Skeletal muscle tissue (tissue), 4 donors: ENCODE measurements around the gene UQCR10. TPM values are rescaled to one million over a fixed set of nuclear protein-coding genes. Genes with fewer than 3 reads are reported as not detected.
"Not testable (repeated sequence)": the region's sequence is repeated elsewhere in the genome, so short reads cannot be mapped to it uniquely, and the experiment has no call there.

Experiments used
- H3K27ac ChIP-seq: one replicate; pipeline ENCODE4 v1.7.0; 2013; ENCODE audit warnings: mild to moderate bottlenecking, low read depth, low read length, inconsistent platforms
- H3K27me3 ChIP-seq, 3 donors: one replicate each; pipeline ENCODE4 v1.7.0; 2013; ENCODE audit warnings: low read length in 3 of 3; ENCODE audit not compliant: control insufficient read depth in 3 of 3, insufficient read depth in 3 of 3
- H3K36me3 ChIP-seq, 3 donors: one replicate each; pipeline ENCODE4 v1.7.0; 2013; ENCODE audit warnings: low read length in 3 of 3; ENCODE audit not compliant: control insufficient read depth in 3 of 3, insufficient read depth in 3 of 3
- H3K4me1 ChIP-seq, 3 donors: one replicate each; pipeline ENCODE4 v1.7.0; 2013; ENCODE audit warnings: low read length in 3 of 3, mild to moderate bottlenecking in 3 of 3; ENCODE audit not compliant: control insufficient read depth in 3 of 3, insufficient read depth in 3 of 3
- H3K4me3 ChIP-seq, 3 donors: one replicate each; pipeline ENCODE4 v1.7.0; 2013; ENCODE audit warnings: low read length in 3 of 3
- H3K9ac ChIP-seq, 3 donors: one replicate each; pipeline ENCODE4 v1.7.0; 2013; ENCODE audit warnings: low read length in 3 of 3, mild to moderate bottlenecking in 3 of 3, moderate library complexity in 2 of 3, low read depth in 1 of 3
- H3K9me3 ChIP-seq, 3 donors: one replicate each; pipeline ENCODE4 v1.7.0; 2013; ENCODE audit warnings: low read length in 3 of 3; ENCODE audit not compliant: control insufficient read depth in 3 of 3
- total RNA-seq: library from RNA; depleted of rRNA; stranded (reverse); fragments of >200 nt; gene quantifications from one replicate; pipeline ENCODE4 v1.2.3, GENCODE V29; 2014
- donor health status: Osteomylitis.

Gene UQCR10
- total RNA-seq, 1 donor from 2014 or later: 57.9 TPM

DNA sequence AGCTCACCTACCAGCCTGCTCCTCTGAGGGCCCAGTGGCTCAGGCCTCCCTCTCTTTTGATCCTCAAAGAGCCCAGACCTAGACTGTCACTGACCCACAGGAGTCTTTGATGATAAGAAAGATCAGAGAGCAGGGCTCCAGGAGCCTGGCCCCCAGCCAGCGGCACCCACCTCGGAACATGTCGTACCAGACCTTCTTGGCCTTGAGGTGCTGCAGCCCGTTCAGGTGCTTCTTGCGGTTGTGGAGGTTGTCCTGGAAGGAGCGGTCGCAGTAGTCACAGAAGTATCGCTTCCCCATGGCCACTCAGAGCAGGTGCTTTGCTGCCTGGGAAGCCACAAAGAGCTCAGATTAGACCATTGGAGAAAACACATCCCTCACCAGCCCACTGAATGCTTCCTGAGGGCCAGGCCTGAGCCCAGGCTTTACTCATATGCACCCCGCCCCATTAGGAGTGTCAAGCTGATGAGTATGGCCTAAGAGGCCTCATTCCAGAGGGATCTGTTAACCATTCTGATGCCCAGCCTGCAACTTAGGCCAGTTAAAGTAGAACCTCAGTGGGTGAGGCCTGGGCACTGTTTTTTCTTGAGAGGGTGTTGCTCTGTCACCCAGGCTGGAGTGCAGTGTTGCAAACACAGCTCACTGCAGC is 18.8 kb upstream of the UQCR10 start:
- H3K9me3 ChIP-seq: no peaks in the 10 kb centered on the region
- no peak overlapping the region for H3K9ac ChIP-seq
- H3K27ac ChIP-seq: no peak overlapping the region
- H3K36me3 ChIP-seq: peaks cover 26 to 39% (median 39%) of the 10 kb centered on the region in 3 donors
- peaks cover 10 to 33% (median 15%) of the 10 kb centered on the region in 3 donors for H3K4me1 ChIP-seq
- no peak overlapping the region for H3K4me3 ChIP-seq
- no peaks in the 10 kb centered on the region for H3K27me3 ChIP-seq

DNA sequence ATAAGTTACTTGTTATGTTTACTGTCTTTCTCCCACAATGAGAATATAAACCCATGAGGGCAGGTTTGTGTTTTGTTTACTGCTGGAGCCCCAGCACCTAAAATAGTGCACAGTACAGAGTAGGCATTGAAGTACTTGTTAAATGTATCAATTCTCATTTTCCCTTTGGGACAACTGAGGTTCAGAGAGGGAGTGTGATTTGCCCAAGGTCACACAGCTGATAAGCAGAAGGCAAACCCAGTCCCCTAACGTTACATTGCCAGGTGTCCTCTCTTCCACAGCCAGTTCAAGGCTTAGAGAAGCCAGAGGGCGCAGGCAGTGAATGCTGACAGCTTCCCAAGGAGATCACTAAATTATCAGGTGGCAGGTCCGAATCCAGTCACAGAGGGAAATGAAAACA is 17.1 kb upstream of the UQCR10 start:
- no peaks in the 10 kb centered on the region for H3K27me3 ChIP-seq
- H3K9ac ChIP-seq: no peak overlapping the region
- H3K27ac ChIP-seq: no peak overlapping the region
- peaks cover 19 to 42% (median 24%) of the 10 kb centered on the region in 3 donors for H3K4me1 ChIP-seq
- peaks cover 31 to 43% (median 39%) of the 10 kb centered on the region in 3 donors for H3K36me3 ChIP-seq
- no peak overlapping the region for H3K4me3 ChIP-seq
- H3K9me3 ChIP-seq: no peaks in the 10 kb centered on the region

DNA sequence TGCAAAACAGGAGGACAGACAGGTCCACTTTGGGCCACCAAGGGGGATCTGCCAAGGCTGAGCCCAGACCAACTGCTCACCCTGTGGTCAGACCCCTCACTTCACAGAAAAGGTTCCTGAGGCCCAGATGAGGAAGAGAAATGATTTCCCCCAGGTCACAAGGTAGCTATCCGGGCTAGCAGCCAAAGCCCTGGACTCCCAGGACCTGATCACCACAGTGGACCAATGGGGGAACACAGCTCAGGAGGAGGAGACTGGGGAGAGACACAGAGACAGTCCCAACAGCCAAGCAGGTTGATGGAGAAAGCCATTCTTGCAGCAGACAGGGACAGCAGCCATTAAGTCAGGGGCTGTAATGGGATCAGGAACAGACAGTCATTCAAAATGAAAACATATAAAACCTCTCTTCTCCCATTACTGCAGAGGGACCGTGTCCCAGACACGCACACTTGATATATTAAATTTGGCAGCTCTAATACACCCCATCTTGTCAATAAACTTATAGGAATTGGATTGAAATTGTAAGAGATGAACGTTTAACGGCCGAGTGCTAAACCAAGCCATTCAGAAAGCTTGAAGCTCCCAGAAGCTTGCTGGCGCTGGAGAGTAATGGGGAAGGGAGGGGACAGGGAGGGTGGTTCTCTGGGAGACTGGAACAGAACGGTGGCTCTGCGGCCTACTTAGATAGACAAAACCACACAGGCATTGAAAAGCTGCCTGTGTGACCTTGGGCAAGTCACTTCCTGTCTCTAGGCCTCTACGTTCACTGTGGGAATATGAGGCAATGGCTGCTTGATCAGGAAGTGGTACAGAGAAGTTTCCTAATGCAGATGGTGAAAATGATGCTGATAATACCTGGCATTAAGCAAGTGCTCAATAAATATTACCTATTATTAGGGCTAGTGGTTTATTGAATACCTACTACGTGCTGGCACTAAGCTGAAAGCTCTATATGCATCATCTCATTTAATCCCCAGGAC is 16.3 kb upstream of the UQCR10 start:
- Histone ChIP-seq H3K4me3 (no peak overlapping the region), H3K9me3 (no peaks in the 10 kb centered on the region), H3K36me3 (peaks cover 26 to 40% (median 36%) of the 10 kb centered on the region in 3 donors), H3K4me1 (peaks cover 18 to 41% (median 24%) of the 10 kb centered on the region in 3 donors), H3K9ac (no peak overlapping the region), H3K27me3 (no peaks in the 10 kb centered on the region), H3K27ac (no peak overlapping the region)

DNA sequence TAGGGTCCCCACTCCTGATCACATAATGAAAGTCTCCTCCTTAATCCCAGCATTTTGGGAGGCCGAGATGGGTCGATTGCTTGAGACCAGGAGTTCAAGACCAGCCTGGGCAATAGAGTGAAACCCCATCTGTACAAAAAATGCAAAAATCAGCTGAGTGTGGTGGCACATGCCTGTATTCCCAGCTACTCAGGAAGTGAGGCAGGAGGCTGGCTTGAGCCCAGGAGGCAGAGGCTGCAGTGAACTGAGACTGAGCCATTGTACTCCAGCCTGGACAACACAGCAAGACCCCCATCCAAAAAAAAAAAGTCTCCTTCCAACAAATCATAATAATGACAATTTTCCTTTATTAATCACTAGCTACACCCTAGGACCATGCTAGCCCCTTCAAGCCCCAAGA is 15.5 kb upstream of the UQCR10 start:
- Histone ChIP-seq H3K27ac (no peak overlapping the region), H3K36me3 (peaks cover 24 to 36% (median 33%) of the 10 kb centered on the region in 3 donors), H3K9ac (no peak overlapping the region), H3K4me1 (peaks cover 23 to 48% (median 30%) of the 10 kb centered on the region in 3 donors), H3K4me3 (no peak overlapping the region), H3K9me3 (no peaks in the 10 kb centered on the region), H3K27me3 (no peaks in the 10 kb centered on the region)

DNA sequence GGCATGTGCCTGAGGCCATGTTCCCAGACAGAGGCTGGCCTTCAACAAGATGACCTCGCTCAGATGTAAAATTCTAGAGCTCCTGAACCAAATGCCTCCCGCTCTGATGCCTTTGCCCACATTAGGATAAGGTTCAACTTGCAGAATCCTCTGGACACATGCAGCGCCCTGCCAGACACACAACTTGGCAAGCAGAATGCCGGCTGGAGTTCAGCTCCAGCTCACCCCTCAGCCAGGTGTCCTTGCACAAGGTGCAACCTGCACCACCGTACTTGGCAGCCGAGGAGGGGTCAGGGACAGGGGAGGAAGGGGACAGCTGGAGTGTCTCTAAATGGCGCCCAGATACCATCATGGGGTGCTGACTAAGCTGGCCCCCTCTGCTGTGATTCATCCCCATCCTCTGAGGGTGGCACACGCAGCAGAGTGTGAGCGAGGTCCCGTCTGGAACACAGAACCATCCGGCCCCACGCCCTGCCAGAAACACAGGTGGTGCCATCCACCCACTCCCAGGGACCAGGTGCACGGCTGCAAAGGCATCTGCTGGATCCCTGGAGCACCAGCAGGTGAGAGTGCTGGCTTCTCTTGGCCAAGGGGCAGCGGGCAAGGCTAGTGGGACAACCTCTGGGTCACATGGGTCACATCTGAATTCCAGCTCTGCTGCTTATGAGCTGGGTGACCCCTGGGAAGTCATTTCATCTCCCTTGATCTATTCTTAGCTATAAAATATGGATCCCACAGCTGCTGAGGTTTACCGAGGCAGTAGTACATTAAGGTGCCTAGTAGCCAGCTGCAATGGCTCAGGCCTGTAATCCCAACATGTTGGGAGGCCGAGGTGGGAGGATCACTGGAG is 13.1 kb upstream of the UQCR10 start:
- Histone ChIP-seq H3K27ac (peak overlapping the region; percentile 59), H3K27me3 (no peaks in the 10 kb centered on the region), H3K9ac (no peak overlapping the region), H3K9me3 (no peaks in the 10 kb centered on the region), H3K4me1 (peaks cover 25 to 58% (median 34%) of the 10 kb centered on the region in 3 donors), H3K4me3 (no peak overlapping the region), H3K36me3 (peaks cover 5 to 17% (median 15%) of the 10 kb centered on the region in 3 donors)

DNA sequence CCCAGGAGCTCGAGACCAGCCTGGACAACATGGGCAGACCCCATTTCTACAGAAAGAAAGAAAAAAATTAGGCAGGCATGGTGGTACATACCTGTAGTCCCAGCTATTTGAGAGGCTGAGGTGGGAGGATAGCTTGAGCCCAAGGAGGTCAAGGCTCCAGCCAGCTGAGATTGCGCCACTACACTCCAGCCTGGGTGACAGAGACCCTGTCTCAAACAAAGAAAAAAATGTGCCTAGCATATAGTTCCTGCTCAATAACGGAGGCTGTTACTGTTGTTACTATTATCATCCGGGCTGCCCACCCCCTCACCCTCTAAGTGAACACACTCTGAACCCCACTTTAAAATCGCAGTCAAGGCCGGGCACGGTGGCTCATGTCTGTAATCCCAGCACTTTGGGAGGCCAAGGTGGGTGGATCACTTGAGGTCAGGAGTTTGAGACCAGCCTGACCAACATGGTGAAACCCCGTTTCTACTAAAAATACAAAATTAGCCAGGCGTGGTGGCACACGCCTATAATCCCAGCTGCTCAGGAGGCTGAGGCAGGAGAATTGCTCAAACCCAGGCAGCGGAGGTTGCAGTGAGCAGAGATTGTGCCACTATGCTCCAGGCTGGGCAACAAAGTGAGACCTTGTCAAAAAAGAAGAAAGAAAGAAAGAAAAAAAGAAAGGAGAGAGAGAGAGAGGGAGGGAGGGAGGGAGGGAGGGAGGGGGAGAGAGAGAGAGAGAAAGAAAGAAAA is 12.3 kb upstream of the UQCR10 start:
- H3K9me3 ChIP-seq, H3K4me3 ChIP-seq, H3K27me3 ChIP-seq, H3K9ac ChIP-seq: not testable (repeated sequence)
- Histone ChIP-seq H3K4me1 (peaks cover 28 to 61% (median 40%) of the 10 kb centered on the region in 3 donors), H3K27ac (peak overlapping the region; percentile 59), H3K36me3 (peaks cover 5 to 17% (median 15%) of the 10 kb centered on the region in 3 donors)

DNA sequence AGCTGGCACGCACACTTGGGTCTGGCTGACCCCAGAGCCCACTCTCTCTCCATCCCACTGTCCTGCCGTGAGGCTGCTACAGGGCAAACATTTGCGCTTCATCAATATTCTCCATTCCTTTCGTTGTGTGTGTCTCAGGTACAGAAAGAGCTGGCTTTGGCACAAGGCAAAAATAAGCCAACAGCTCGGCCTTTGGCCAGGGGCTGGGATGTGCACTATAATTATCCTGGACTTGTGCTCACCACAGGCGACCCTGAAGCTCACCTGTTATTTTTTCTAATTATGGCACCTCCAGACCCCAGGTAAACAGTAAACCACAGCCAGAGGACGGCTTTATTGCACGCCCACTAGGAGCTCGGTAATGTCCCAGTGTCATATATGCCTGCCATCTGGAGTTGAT is 11.3 kb upstream of the UQCR10 start:
- Histone ChIP-seq H3K36me3 (peaks cover 5 to 9% (median 9%) of the 10 kb centered on the region in 3 donors), H3K9ac (peak overlapping the region in 2 of 3 donors; percentile 29 to 60), H3K4me1 (peaks cover 30 to 54% (median 37%) of the 10 kb centered on the region in 3 donors), H3K4me3 (peak overlapping the region in 2 of 3 donors; percentile 18 to 52), H3K27ac (peak overlapping the region; percentile 48), H3K27me3 (no peaks in the 10 kb centered on the region), H3K9me3 (no peaks in the 10 kb centered on the region)

DNA sequence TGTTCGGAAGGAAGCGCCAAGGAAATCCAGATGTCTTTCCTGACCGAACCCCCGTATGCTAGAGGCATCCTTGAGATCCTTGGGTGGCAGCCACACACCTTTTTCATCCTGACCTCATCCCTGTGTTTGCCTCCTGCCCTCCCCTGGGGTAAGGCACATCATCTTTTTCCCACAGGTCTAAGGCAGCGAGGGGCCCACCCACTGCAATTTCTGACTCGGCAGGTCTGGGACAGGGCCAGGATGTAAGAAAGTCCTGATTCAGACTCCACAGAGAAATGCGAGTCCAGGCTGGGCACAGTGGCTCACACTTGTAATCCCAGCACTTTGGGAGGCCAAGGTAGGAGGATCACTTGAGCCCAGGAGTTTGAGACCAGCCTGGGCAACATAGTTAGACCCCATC is 10.8 kb upstream of the UQCR10 start:
- H3K27ac ChIP-seq: peak overlapping the region; percentile 48
- H3K4me1 ChIP-seq: peaks cover 30 to 49% (median 37%) of the 10 kb centered on the region in 3 donors

DNA sequence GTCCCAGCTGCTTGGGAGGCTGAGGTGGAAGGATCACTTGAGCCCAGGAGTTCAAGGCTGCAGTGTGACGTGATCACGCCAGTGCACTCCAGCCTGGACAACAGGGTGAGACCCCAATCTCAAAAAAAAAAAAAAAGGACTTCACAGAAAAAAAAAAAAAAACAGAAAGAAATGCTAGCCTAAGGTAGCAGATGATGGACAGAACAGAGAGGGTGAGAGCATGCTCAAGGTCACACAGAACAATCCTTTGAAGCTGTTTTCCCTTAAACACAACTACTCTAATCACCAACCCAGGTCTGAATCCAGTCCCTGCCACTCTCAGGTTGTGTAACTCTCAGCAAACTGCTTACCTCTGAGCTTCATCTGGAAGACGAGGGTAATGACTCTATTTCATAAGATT is 10.1 kb upstream of the UQCR10 start:
- H3K36me3 ChIP-seq: peaks cover 5 to 9% (median 6%) of the 10 kb centered on the region in 3 donors

More for the DNA sequence above, 10.8 kb upstream of the UQCR10 start:
- H3K9ac ChIP-seq: peak overlapping the region in 1 of 3 donors; percentile 8
- H3K36me3 ChIP-seq: peaks cover 5 to 9% (median 9%) of the 10 kb centered on the region in 3 donors
- no peaks in the 10 kb centered on the region for H3K9me3 ChIP-seq
- H3K27me3 ChIP-seq: no peaks in the 10 kb centered on the region
- H3K4me3 ChIP-seq: peak overlapping the region in 2 of 3 donors; percentile 18 to 52

More for the DNA sequence above, 10.1 kb upstream of the UQCR10 start:
- H3K4me1 ChIP-seq: peaks cover 30 to 49% (median 37%) of the 10 kb centered on the region in 3 donors
- no peaks in the 10 kb centered on the region for H3K27me3 ChIP-seq
- H3K9me3 ChIP-seq: no peaks in the 10 kb centered on the region
- no peak overlapping the region for H3K9ac ChIP-seq
- no peak overlapping the region for H3K27ac ChIP-seq
- H3K4me3 ChIP-seq: no peak overlapping the region
